DOHH2 (cell line): ENCODE results near the gene GDF7.

ENCODE experiments used
- H3F3A ChIP-seq: fragments of 200-600 bp; sonication (generic), shearing (Covaris generic); 2 replicates; pipeline ENCODE4 v1.6.0; 2016; ENCODE audit warnings: antibody characterized with exemption, mild to moderate bottlenecking; ENCODE audit not compliant: control insufficient read depth, insufficient read depth
- H3K27ac ChIP-seq: fragments of 200-600 bp; sonication (generic); 2 replicates; pipeline ENCODE4 v1.5.1; 2014; ENCODE audit warnings: low read depth, mild to moderate bottlenecking, low read length, moderate library complexity
- H3K27me3 ChIP-seq: fragments of 200-600 bp; sonication (generic); 2 replicates; pipeline ENCODE4 v1.6.1; 2014; ENCODE audit warnings: mild to moderate bottlenecking, low read length, mixed read lengths; ENCODE audit not compliant: control insufficient read depth
- H3K36me3 ChIP-seq: fragments of 200-600 bp; sonication (generic); 2 replicates; pipeline ENCODE4 v1.6.1; 2014; ENCODE audit warnings: mild to moderate bottlenecking, low read length, moderate library complexity, mixed read lengths; ENCODE audit not compliant: control insufficient read depth
- H3K4me1 ChIP-seq: fragments of 200-600 bp; sonication (generic); 2 replicates; pipeline ENCODE4 v1.6.1; 2014; ENCODE audit warnings: mild to moderate bottlenecking, low read length, mixed read lengths; ENCODE audit not compliant: control insufficient read depth
- H3K4me2 ChIP-seq: fragments of 200-600 bp; sonication (generic); 2 replicates; pipeline ENCODE4 v1.6.0; 2014; ENCODE audit warnings: mild to moderate bottlenecking, low read length, moderate library complexity
- H3K4me3 ChIP-seq: fragments of 200-600 bp; sonication (generic); 2 replicates; pipeline ENCODE4 v1.5.1; 2014; ENCODE audit warnings: mild to moderate bottlenecking, low read length, mixed read lengths
- H3K79me2 ChIP-seq: fragments of 200-600 bp; sonication (generic); 2 replicates; pipeline ENCODE4 v1.6.1; 2014; ENCODE audit warnings: mild to moderate bottlenecking, low read length, mixed read lengths; ENCODE audit not compliant: control insufficient read depth
- H3K9me2 ChIP-seq: fragments of 200-600 bp; sonication (generic); replicated peaks from 2 replicates; pipeline ENCODE4 v1.6.1; 2014; ENCODE audit warnings: mild to moderate bottlenecking, low read length, mixed read lengths; ENCODE audit not compliant: control insufficient read depth
- H3K9me3 ChIP-seq: fragments of 200-600 bp; sonication (generic); 2 replicates; pipeline ENCODE4 v1.6.1; 2014; ENCODE audit warnings: antibody characterized with exemption, low read length, mixed read lengths; ENCODE audit not compliant: control insufficient read depth, insufficient read depth
- H4K20me1 ChIP-seq: fragments of 200-600 bp; sonication (generic); 2 replicates; pipeline ENCODE4 v1.6.0; 2014; ENCODE audit warnings: low read depth, mild to moderate bottlenecking, antibody characterized with exemption, low read length, moderate library complexity; ENCODE audit not compliant: control insufficient read depth, insufficient read depth
- EZH2phosphoT487 ChIP-seq: fragments of 200-600 bp; sonication (generic); IDR thresholded peaks from 2 replicates; pipeline ENCODE4 v1.6.1; 2017; ENCODE audit warnings: borderline replicate concordance, mild to moderate bottlenecking, antibody characterized with exemption, low read length, moderate library complexity, mixed read lengths
- TF ChIP-seq, protein P1 (sequence below): fragments of 200-600 bp; sonication (generic); IDR thresholded peaks from one replicate; pipeline ENCODE4 v1.5.1; 2014; ENCODE audit warnings: antibody characterized with exemption, mild to moderate bottlenecking, low read depth, low read length; ENCODE audit not compliant: poor library complexity, severe bottlenecking

The GDF7 gene

GRCh38 chr2:20656561-20656960 lies 10.4 kb upstream of the GDF7 start:
- Histone ChIP-seq H3F3A (no peaks in the 10 kb centered on the region), H3K4me2 (no peak overlapping the region), H3K27ac (no peak overlapping the region), H3K36me3 (no peaks in the 10 kb centered on the region), H3K9me3 (no peaks in the 10 kb centered on the region), H3K9me2 (no peaks in the 10 kb centered on the region), H3K4me3 (no peak overlapping the region), H4K20me1 (no peaks in the 10 kb centered on the region), H3K79me2 (no peaks in the 10 kb centered on the region), H3K27me3 (peaks cover 44% of the 10 kb centered on the region), H3K4me1 (peaks cover 2% of the 10 kb centered on the region)
- TF ChIP-seq, protein P1, sequence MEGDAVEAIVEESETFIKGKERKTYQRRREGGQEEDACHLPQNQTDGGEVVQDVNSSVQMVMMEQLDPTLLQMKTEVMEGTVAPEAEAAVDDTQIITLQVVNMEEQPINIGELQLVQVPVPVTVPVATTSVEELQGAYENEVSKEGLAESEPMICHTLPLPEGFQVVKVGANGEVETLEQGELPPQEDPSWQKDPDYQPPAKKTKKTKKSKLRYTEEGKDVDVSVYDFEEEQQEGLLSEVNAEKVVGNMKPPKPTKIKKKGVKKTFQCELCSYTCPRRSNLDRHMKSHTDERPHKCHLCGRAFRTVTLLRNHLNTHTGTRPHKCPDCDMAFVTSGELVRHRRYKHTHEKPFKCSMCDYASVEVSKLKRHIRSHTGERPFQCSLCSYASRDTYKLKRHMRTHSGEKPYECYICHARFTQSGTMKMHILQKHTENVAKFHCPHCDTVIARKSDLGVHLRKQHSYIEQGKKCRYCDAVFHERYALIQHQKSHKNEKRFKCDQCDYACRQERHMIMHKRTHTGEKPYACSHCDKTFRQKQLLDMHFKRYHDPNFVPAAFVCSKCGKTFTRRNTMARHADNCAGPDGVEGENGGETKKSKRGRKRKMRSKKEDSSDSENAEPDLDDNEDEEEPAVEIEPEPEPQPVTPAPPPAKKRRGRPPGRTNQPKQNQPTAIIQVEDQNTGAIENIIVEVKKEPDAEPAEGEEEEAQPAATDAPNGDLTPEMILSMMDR: no peak
- TF ChIP-seq EZH2phosphoT487: no peak

GRCh38 chr2:20657522-20658235 lies 9.3 kb upstream of the GDF7 start:
- Histone ChIP-seq H3K27me3 (peaks cover 55% of the 10 kb centered on the region), H3K79me2 (no peaks in the 10 kb centered on the region), H3K27ac (no peak overlapping the region), H3K4me2 (no peak overlapping the region), H3K4me1 (no peaks in the 10 kb centered on the region), H3K9me3 (no peaks in the 10 kb centered on the region), H3K9me2 (no peaks in the 10 kb centered on the region), H3K4me3 (no peak overlapping the region), H4K20me1 (no peaks in the 10 kb centered on the region), H3K36me3 (no peaks in the 10 kb centered on the region), H3F3A (no peaks in the 10 kb centered on the region)
- TF ChIP-seq, protein P1: no peak
- TF ChIP-seq EZH2phosphoT487: no peak

DNA sequence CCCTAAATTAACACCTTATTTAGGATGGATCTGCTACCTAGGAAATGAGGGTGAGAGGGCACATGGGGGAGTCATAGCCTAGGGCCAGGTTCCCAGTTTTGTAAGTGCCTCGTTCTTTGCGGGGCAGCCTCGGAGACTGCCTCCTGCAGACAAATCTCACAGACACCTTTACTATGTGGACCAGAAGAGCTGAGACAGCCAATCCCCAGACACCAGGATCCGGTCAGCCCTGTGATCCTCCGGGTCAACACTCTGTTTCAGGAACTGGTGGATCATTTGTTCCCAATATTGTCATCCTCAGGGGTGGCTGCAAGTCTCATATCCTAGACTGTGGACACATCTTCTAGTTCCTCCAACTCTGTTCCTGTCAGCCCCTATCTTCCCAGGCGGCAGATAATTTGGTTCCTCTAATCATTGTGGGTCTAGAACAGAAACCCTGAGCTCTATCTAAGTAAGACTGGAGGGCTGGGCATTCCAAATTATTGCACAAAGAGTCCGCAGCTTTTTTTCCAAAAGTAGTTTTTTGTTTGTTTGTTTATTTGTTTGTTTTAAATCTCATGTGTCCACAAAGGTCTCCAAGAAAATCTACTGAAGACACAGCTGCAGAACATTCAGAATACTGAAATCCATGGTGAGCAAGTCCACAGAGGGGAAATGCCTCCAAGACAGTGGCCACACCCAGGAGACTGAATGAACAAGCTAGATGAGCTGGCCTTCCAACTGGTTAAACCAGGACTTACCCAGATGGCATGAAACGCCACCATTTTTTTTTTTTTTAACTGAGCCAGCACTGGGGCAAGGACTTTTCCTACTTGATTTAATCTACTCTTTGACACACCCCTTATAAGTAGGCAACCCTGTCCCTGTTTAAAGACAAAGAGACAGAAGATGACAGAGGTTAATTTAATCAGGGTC lies 6.2 kb upstream of the GDF7 start:
- Histone ChIP-seq H3K4me3 (no peak overlapping the region), H3K36me3 (no peaks in the 10 kb centered on the region), H3K4me2 (no peak overlapping the region), H3K27ac (no peak overlapping the region), H4K20me1 (no peaks in the 10 kb centered on the region), H3K9me3 (no peaks in the 10 kb centered on the region), H3K27me3 (peaks cover 84% of the 10 kb centered on the region), H3K79me2 (no peaks in the 10 kb centered on the region), H3K4me1 (peaks cover 4% of the 10 kb centered on the region), H3F3A (no peaks in the 10 kb centered on the region), H3K9me2 (no peaks in the 10 kb centered on the region)
- no peak for TF ChIP-seq EZH2phosphoT487
- TF ChIP-seq, protein P1: no peak
